Measurements from ENCODE around the gene KDM2B.

Gene KDM2B

GRCh38 chr12:121550974-121551634 lies 29.7 kb downstream of the KDM2B start:
- Histone ChIP-seq H3K4me2 (ENCODE audit: low read length) (no peak overlapping the region), H4K20me1 (ENCODE audit: control insufficient read depth, insufficient read depth, low read depth, low read length) (no peaks in the 10 kb centered on the region), H3K9me3 (ENCODE audit: control insufficient read depth, insufficient read depth, low read length) (no peaks in the 10 kb centered on the region), H3K79me2 (ENCODE audit: control insufficient read depth, low read length) (no peaks in the 10 kb centered on the region), H3K27me3 (ENCODE audit: control insufficient read depth, low read length) (no peaks in the 10 kb centered on the region), H3K36me3 (ENCODE audit: control insufficient read depth, low read length) (peaks cover 5% of the 10 kb centered on the region; the same call in 1 of the 2 replicates), H3K27ac (ENCODE audit: low read depth, low read length) (no peak overlapping the region), H3F3A (ENCODE audit: control insufficient read depth, insufficient read depth) (no peaks in the 10 kb centered on the region), H3K4me3 (ENCODE audit: low read length) (no peak overlapping the region), H3K4me1 (ENCODE audit: control insufficient read depth, low read length) (peaks cover 6% of the 10 kb centered on the region), H3K9me2 (replicated peaks; ENCODE audit: control insufficient read depth, low read length) (no peaks in the 10 kb centered on the region)
- TF ChIP-seq, protein P1, sequence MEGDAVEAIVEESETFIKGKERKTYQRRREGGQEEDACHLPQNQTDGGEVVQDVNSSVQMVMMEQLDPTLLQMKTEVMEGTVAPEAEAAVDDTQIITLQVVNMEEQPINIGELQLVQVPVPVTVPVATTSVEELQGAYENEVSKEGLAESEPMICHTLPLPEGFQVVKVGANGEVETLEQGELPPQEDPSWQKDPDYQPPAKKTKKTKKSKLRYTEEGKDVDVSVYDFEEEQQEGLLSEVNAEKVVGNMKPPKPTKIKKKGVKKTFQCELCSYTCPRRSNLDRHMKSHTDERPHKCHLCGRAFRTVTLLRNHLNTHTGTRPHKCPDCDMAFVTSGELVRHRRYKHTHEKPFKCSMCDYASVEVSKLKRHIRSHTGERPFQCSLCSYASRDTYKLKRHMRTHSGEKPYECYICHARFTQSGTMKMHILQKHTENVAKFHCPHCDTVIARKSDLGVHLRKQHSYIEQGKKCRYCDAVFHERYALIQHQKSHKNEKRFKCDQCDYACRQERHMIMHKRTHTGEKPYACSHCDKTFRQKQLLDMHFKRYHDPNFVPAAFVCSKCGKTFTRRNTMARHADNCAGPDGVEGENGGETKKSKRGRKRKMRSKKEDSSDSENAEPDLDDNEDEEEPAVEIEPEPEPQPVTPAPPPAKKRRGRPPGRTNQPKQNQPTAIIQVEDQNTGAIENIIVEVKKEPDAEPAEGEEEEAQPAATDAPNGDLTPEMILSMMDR (IDR thresholded peaks at IDR 0.05; ENCODE audit: low read depth, low read length, poor library complexity, severe bottlenecking), result no peak
- TF ChIP-seq EZH2phosphoT487 (IDR thresholded peaks at IDR 0.05; ENCODE audit: borderline replicate concordance, low read length), result no peak

DNA sequence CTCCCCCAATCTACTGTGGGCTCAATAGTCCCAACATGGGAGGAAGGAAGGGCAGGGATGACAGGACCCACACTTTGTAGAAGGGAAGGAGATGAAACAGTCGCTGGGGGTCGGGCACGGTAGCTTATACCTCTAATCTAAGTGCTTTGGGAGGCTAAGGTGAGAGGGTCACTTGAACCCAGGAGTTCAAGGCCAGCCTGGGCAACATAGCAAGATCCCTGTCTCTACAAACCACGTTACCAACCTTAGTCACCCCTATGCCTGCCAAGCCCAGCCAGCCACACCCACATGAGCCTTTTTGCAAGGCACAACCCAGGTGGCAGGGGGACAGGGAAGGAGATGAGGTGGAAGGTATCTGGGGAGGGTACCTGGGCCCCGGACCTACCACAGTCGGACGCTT lies 31.7 kb downstream of the KDM2B start:
- Histone ChIP-seq H3F3A (ENCODE audit: control insufficient read depth, insufficient read depth) (no peaks in the 10 kb centered on the region), H3K9me2 (replicated peaks; ENCODE audit: control insufficient read depth, low read length) (no peaks in the 10 kb centered on the region), H3K79me2 (ENCODE audit: control insufficient read depth, low read length) (no peaks in the 10 kb centered on the region), H3K27ac (ENCODE audit: low read depth, low read length) (no peak overlapping the region), H3K9me3 (ENCODE audit: control insufficient read depth, insufficient read depth, low read length) (no peaks in the 10 kb centered on the region), H4K20me1 (ENCODE audit: control insufficient read depth, insufficient read depth, low read depth, low read length) (no peaks in the 10 kb centered on the region), H3K36me3 (ENCODE audit: control insufficient read depth, low read length) (peaks cover 5% of the 10 kb centered on the region; the same call in 1 of the 2 replicates), H3K4me2 (ENCODE audit: low read length) (no peak overlapping the region), H3K4me3 (ENCODE audit: low read length) (no peak overlapping the region), H3K27me3 (ENCODE audit: control insufficient read depth, low read length) (no peaks in the 10 kb centered on the region), H3K4me1 (ENCODE audit: control insufficient read depth, low read length) (peaks cover 6% of the 10 kb centered on the region)
- no peak for TF ChIP-seq EZH2phosphoT487 (IDR thresholded peaks at IDR 0.05; ENCODE audit: borderline replicate concordance, low read length)
- TF ChIP-seq, protein P1 (IDR thresholded peaks at IDR 0.05; ENCODE audit: low read depth, low read length, poor library complexity, severe bottlenecking), result no peak

GRCh38 chr12:121545480-121545879 lies 35.3 kb downstream of the KDM2B start:
- Histone ChIP-seq H3K4me2 (ENCODE audit: low read length) (no peak overlapping the region), H3K27me3 (ENCODE audit: control insufficient read depth, low read length) (no peaks in the 10 kb centered on the region), H3K4me3 (ENCODE audit: low read length) (no peak overlapping the region), H3K9me3 (ENCODE audit: control insufficient read depth, insufficient read depth, low read length) (no peaks in the 10 kb centered on the region), H3K36me3 (ENCODE audit: control insufficient read depth, low read length) (peaks cover 3% of the 10 kb centered on the region; the same call in 1 of the 2 replicates), H3K9me2 (replicated peaks; ENCODE audit: control insufficient read depth, low read length) (no peaks in the 10 kb centered on the region), H3K4me1 (ENCODE audit: control insufficient read depth, low read length) (peaks cover 6% of the 10 kb centered on the region), H3K79me2 (ENCODE audit: control insufficient read depth, low read length) (no peaks in the 10 kb centered on the region), H4K20me1 (ENCODE audit: control insufficient read depth, insufficient read depth, low read depth, low read length) (no peaks in the 10 kb centered on the region), H3K27ac (ENCODE audit: low read depth, low read length) (no peak overlapping the region), H3F3A (ENCODE audit: control insufficient read depth, insufficient read depth) (0 out of 2 replicates have a peak, but pooled peaks cover 2% of the 10 kb centered on the region)
- TF ChIP-seq, protein P1 (IDR thresholded peaks at IDR 0.05; ENCODE audit: low read depth, low read length, poor library complexity, severe bottlenecking), result no peak
- no peak for TF ChIP-seq EZH2phosphoT487 (IDR thresholded peaks at IDR 0.05; ENCODE audit: borderline replicate concordance, low read length)

Measured in DOHH2 (cell line).